Spleen (tissue), 7 donors: ENCODE data around the gene AVPR2.

ENCODE experiments used
- CTCF ChIP-seq, 11 experiments: fragments of 200-600 bp in 7 of 11; fragments of 450-650 bp in 4 of 11; sonication (generic) in 4 of 11; IDR thresholded peaks in 8 of 11; conservative IDR thresholded peaks in 3 of 11; 1 replicate in 7 of 11; 2 replicates in 4 of 11; pipeline versions ENCODE4 v1.4.0 to v1.8.0; 2016 to 2021; ENCODE audit warnings: antibody characterized with exemption in 11 of 11, inconsistent platforms in 4 of 11, mild to moderate bottlenecking in 1 of 11
- POLR2A ChIP-seq, 3 donors: fragments of 450-650 bp; IDR thresholded peaks; one replicate each; pipeline ENCODE4 v1.5.1; 2017; ENCODE audit warnings: antibody characterized with exemption in 3 of 3, mild to moderate bottlenecking in 1 of 3
- POLR2AphosphoS5 ChIP-seq, 3 donors: sonication (generic); formaldehyde crosslinking; IDR thresholded peaks; one replicate each; pipeline ENCODE4 v1.5.1; 2017; ENCODE audit warnings: antibody characterized with exemption in 3 of 3
- donor health status: DM: no; HTN: no; CAD: no; lungs with moderate emphysema.
- donor health status: DM: no; HTN: no; CAD: no.
- donor health status: DM: no; HTN: no; CAD: no.

- no peak for TF ChIP-seq POLR2A (IDR thresholded peaks at IDR 0.05)
- no peak for TF ChIP-seq CTCF (IDR thresholded peaks at IDR 0.05 in 8 of 11, conservative IDR thresholded peaks at IDR 0.05 in 3 of 11)
- no peak for TF ChIP-seq POLR2AphosphoS5 (IDR thresholded peaks at IDR 0.05)
Observed at GRCh38 chrX:153857348-153857903, 47.0 kb upstream of the AVPR2 start.
